Liver (tissue), 9 donors: Measurements from ENCODE around the gene TSPEAR. TPM values are rescaled to one million over a fixed set of nuclear protein-coding genes. Genes with fewer than 3 reads are reported as not detected.

Experiments used
- DNase-seq: peaks from one replicate; pipeline ENCODE4 v3.0.0-alpha.2; 2017; ENCODE audit warnings: low spot score
- H3K27ac ChIP-seq, 2 donors: one replicate each; pipeline ENCODE4 v1.7.0; 2013; ENCODE audit warnings: inconsistent platforms in 2 of 2, low read length in 2 of 2, control low read depth in 1 of 2, low read depth in 1 of 2, mild to moderate bottlenecking in 1 of 2
- H3K27me3 ChIP-seq, 4 donors: one replicate each; pipeline versions ENCODE4 v1.6.1 to v1.7.0; 2013; ENCODE audit warnings: low read length in 3 of 4, inconsistent platforms in 1 of 4, mild to moderate bottlenecking in 1 of 4, moderate library complexity in 1 of 4; ENCODE audit not compliant: control insufficient read depth in 4 of 4, insufficient read depth in 4 of 4
- H3K36me3 ChIP-seq, 4 donors: one replicate each; pipeline versions ENCODE4 v1.6.1 to v1.7.0; 2013; ENCODE audit warnings: low read length in 3 of 4, mild to moderate bottlenecking in 3 of 4, low read depth in 1 of 4, moderate library complexity in 1 of 4; ENCODE audit not compliant: control insufficient read depth in 4 of 4, insufficient read depth in 3 of 4
- H3K4me1 ChIP-seq, 4 donors: one replicate each; pipeline versions ENCODE4 v1.6.1 to v1.7.0; 2013; ENCODE audit warnings: low read length in 3 of 4, mild to moderate bottlenecking in 3 of 4, moderate library complexity in 1 of 4; ENCODE audit not compliant: control insufficient read depth in 4 of 4, insufficient read depth in 4 of 4
- H3K4me3 ChIP-seq, 3 donors: one replicate each; pipeline versions ENCODE4 v1.6.1 to v1.7.0; 2013; ENCODE audit warnings: low read length in 3 of 3, control low read depth in 1 of 3, low read depth in 1 of 3, mild to moderate bottlenecking in 1 of 3
- H3K9ac ChIP-seq, 2 donors: one replicate each; pipeline ENCODE4 v1.7.0; 2013; ENCODE audit warnings: low read length in 2 of 2, mild to moderate bottlenecking in 2 of 2, moderate library complexity in 2 of 2, control low read depth in 1 of 2, low read depth in 1 of 2
- H3K9me3 ChIP-seq, 4 donors: one replicate each; pipeline versions ENCODE4 v1.6.1 to v1.7.0; 2013; ENCODE audit warnings: low read length in 3 of 4; ENCODE audit not compliant: control insufficient read depth in 4 of 4
- EGR1 ChIP-seq, 2 donors: IDR thresholded peaks; 2 replicates each; pipeline ENCODE4 v1.6.1; 2016 to 2018; ENCODE audit warnings: antibody characterized with exemption in 2 of 2, low read depth in 2 of 2
- FOXA2 ChIP-seq: IDR thresholded peaks from 2 replicates; pipeline ENCODE4 v1.6.1; 2016; ENCODE audit warnings: antibody characterized with exemption
- GABPA ChIP-seq, 2 donors: IDR thresholded peaks in 1 of 2; conservative IDR thresholded peaks in 1 of 2; 2 replicates each; pipeline ENCODE4 v1.6.1; 2016; ENCODE audit warnings: antibody characterized with exemption in 2 of 2, mild to moderate bottlenecking in 1 of 2, moderate library complexity in 1 of 2
- HNF4A ChIP-seq, 2 donors: conservative IDR thresholded peaks; 2 replicates each; pipeline ENCODE4 v1.6.1; 2016; ENCODE audit warnings: antibody characterized with exemption in 2 of 2, mild to moderate bottlenecking in 2 of 2
- HNF4G ChIP-seq: IDR thresholded peaks from 2 replicates; pipeline ENCODE4 v1.6.1; 2016; ENCODE audit warnings: antibody characterized with exemption
- JUND ChIP-seq, 2 donors: IDR thresholded peaks; 2 replicates each; pipeline ENCODE4 v1.6.1; 2016; ENCODE audit warnings: antibody characterized with exemption in 2 of 2
- NR2F2 ChIP-seq: IDR thresholded peaks from 2 replicates; pipeline ENCODE4 v1.6.1; 2016; ENCODE audit warnings: antibody characterized with exemption
- RAD21 ChIP-seq, 2 donors: IDR thresholded peaks; 2 replicates each; pipeline ENCODE4 v1.6.1; 2016; ENCODE audit warnings: antibody characterized with exemption in 2 of 2, mild to moderate bottlenecking in 2 of 2
- REST ChIP-seq: IDR thresholded peaks from 2 replicates; pipeline ENCODE4 v1.6.1; 2016; ENCODE audit warnings: antibody characterized with exemption, mild to moderate bottlenecking
- RXRA ChIP-seq, 2 donors: IDR thresholded peaks; 2 replicates each; pipeline ENCODE4 v1.6.1; 2017 to 2018; ENCODE audit warnings: antibody characterized with exemption in 2 of 2, mild to moderate bottlenecking in 1 of 2
- SP1 ChIP-seq: IDR thresholded peaks from 2 replicates; pipeline ENCODE4 v1.6.1; 2018; ENCODE audit warnings: antibody characterized with exemption, mild to moderate bottlenecking
- TAF1 ChIP-seq: conservative IDR thresholded peaks from 2 replicates; pipeline ENCODE4 v1.6.1; 2016; ENCODE audit warnings: antibody characterized with exemption, mild to moderate bottlenecking
- YY1 ChIP-seq: IDR thresholded peaks from 2 replicates; pipeline ENCODE4 v1.6.1; 2016; ENCODE audit warnings: antibody characterized with exemption, mild to moderate bottlenecking
- ZBTB33 ChIP-seq: IDR thresholded peaks from 2 replicates; pipeline ENCODE4 v1.6.1; 2016; ENCODE audit warnings: antibody characterized with exemption
- WGBS: extraction: QIAGEN DNeasy Blood & Tissue Kit; methylation state at CpG from one replicate; pipeline ENCODE4 v1.1.7; 2013; 5-methylcytosine and 5-hydroxymethylcytosine counted together
- polyA plus RNA-seq, 2 donors: library from polyadenylated mRNA; stranded (reverse) in 1 of 2; unstranded in 1 of 2; fragments of 200-250 nt in 1 of 2; fragments of >200 nt in 1 of 2; fragmentation: Nextera tagmentation in 1 of 2; extraction: Ambion mirVana in 1 of 2; gene quantifications; one replicate each; pipeline versions ENCODE4 v1.2.1 to v1.2.3, GENCODE V29; 2013 to 2015
- total RNA-seq, 2 donors: library from RNA; depleted of rRNA; stranded (reverse); fragments of >200 nt; gene quantifications; one replicate each; pipeline ENCODE4 v1.2.3, GENCODE V29; 2014
- TF ChIP-seq, protein P1 (sequence below): fragments of 150-350 bp; IDR thresholded peaks from 2 replicates; pipeline ENCODE4 v1.5.1; 2017; ENCODE audit warnings: improper control_type of control experiment, low read depth, low read length; ENCODE audit not compliant: missing input control
- TF ChIP-seq, protein P2 (sequence below): IDR thresholded peaks from 2 replicates; pipeline ENCODE4 v1.6.1; 2016; ENCODE audit warnings: antibody characterized with exemption
- TF ChIP-seq, protein P3 (sequence below): IDR thresholded peaks from 2 replicates; pipeline ENCODE4 v1.6.1; 2016; ENCODE audit warnings: antibody characterized with exemption
- donor health status: healthy.
- donor health status: healthy.
- donor health status: healthy.
- donor health status: healthy.
- donor health status: healthy.

The TSPEAR gene
- total and polyA plus RNA-seq, 4 donors: under 0.01 to 0.14 (median 0.01) TPM; not detected in 1

DNA sequence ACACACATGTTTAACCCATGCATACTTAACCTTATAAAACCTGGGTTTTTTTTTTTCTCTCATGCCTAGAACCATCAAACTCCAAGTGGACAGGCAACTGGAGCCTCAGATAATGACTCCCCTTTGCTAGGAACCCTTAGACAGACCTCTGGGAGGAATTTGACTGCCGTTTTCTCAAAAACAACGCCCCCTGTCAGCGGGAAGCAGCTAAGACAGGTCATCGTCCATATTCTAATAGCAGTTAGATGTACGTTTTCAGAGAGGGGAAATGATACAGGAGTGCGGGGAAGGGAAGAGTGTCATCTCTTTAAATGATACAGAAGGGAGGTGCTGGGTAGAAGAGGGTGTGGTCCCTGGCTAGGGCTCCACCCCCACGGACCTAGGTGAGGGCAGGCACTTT is 221.4 kb downstream of the TSPEAR start:
- H3K36me3 ChIP-seq: peaks cover 1 to 8% (median 3%) of the 10 kb centered on the region in 4 donors
- TF ChIP-seq, protein P1, sequence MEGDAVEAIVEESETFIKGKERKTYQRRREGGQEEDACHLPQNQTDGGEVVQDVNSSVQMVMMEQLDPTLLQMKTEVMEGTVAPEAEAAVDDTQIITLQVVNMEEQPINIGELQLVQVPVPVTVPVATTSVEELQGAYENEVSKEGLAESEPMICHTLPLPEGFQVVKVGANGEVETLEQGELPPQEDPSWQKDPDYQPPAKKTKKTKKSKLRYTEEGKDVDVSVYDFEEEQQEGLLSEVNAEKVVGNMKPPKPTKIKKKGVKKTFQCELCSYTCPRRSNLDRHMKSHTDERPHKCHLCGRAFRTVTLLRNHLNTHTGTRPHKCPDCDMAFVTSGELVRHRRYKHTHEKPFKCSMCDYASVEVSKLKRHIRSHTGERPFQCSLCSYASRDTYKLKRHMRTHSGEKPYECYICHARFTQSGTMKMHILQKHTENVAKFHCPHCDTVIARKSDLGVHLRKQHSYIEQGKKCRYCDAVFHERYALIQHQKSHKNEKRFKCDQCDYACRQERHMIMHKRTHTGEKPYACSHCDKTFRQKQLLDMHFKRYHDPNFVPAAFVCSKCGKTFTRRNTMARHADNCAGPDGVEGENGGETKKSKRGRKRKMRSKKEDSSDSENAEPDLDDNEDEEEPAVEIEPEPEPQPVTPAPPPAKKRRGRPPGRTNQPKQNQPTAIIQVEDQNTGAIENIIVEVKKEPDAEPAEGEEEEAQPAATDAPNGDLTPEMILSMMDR: no peak
- no peak for TF ChIP-seq FOXA2
- TF ChIP-seq HNF4A (conservative IDR thresholded peaks at IDR 0.05): no peak
- TF ChIP-seq RXRA (IDR thresholded peaks at IDR 0.05): no peak
- no peak for TF ChIP-seq RAD21 (IDR thresholded peaks at IDR 0.05)
- no peak for TF ChIP-seq ZBTB33
- TF ChIP-seq, protein P2, sequence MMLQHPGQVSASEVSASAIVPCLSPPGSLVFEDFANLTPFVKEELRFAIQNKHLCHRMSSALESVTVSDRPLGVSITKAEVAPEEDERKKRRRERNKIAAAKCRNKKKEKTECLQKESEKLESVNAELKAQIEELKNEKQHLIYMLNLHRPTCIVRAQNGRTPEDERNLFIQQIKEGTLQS: no peak
- TF ChIP-seq NR2F2: no peak
- TF ChIP-seq REST: no peak
- TF ChIP-seq HNF4G: no peak
- TF ChIP-seq EGR1 (IDR thresholded peaks at IDR 0.05; ENCODE audit: low read depth in 2 of 2): no peak
- TF ChIP-seq GABPA (IDR thresholded peaks at IDR 0.05 in 1 of 2, conservative IDR thresholded peaks at IDR 0.05 in 1 of 2): no peak
- no peak for TF ChIP-seq JUND (IDR thresholded peaks at IDR 0.05)
- DNase-seq: no peak
- H3K27ac ChIP-seq: no peak overlapping the region
- H3K4me1 ChIP-seq: peaks cover 0 to 16% (median 10%) of the 10 kb centered on the region in 4 donors
- no peaks in the 10 kb centered on the region for H3K27me3 ChIP-seq
- WGBS: 50% methylated on average over 7 of the region's 7 CpGs
- no peak overlapping the region for H3K9ac ChIP-seq
- H3K9me3 ChIP-seq: peaks cover 0 to 3% (median 2%) of the 10 kb centered on the region in 4 donors
- H3K4me3 ChIP-seq: no peak overlapping the region

- Histone ChIP-seq H3K36me3 (peaks cover 1 to 8% (median 2%) of the 10 kb centered on the region in 4 donors), H3K9ac (no peak overlapping the region), H3K4me3 (no peak overlapping the region), H3K9me3 (peaks cover 0 to 3% (median 0%) of the 10 kb centered on the region in 4 donors), H3K27me3 (no peaks in the 10 kb centered on the region), H3K4me1 (peaks cover 0 to 18% (median 11%) of the 10 kb centered on the region in 4 donors), H3K27ac (no peak overlapping the region)
- WGBS: 49% methylated on average over 4 of the region's 4 CpGs
- no peak for DNase-seq
- TF ChIP-seq TAF1 (no peak), REST (no peak), RAD21 (IDR thresholded peaks at IDR 0.05) (peak; percentile 50 to 72), NR2F2 (no peak), FOXA2 (no peak), HNF4A (conservative IDR thresholded peaks at IDR 0.05) (no peak), GABPA (IDR thresholded peaks at IDR 0.05 in 1 of 2, conservative IDR thresholded peaks at IDR 0.05 in 1 of 2) (no peak), YY1 (no peak), SP1 (no peak), JUND (IDR thresholded peaks at IDR 0.05) (no peak), ZBTB33 (no peak)
- TF ChIP-seq, protein P3, sequence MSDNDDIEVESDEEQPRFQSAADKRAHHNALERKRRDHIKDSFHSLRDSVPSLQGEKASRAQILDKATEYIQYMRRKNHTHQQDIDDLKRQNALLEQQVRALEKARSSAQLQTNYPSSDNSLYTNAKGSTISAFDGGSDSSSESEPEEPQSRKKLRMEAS: no peak
Measured at GRCh38 chr21:44487831-44488230, 223.5 kb downstream of the TSPEAR start.
